Kidney glomerular epithelial cell (primary cell): ENCODE data around the gene CTNNA3.
A peak's percentile ranks its signal among the peaks of the same experiment; 100 is the strongest.

ENCODE experiments used
- DNase-seq: peaks from one replicate; lab custom pipeline; 2025; lab: John Stamatoyannopoulos, UW

CTNNA3 gene

DNA sequence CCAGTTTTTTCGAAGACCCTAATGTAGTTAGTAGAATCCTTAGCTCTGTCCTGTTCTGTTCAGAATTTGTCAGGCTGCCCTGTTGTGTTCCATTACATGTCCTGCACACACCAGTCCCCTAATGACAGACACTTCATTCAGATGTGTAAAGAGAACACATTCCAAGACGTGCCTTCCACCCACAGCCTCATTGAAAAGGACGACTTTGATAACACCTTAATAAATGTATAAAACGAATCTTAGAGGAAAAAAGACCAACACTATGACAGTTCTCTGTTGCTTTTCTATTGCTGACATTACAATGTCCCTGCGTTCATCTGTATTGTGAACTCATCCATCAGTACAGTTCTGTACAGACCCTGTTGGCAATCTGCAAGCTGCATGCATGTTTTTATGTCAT lies 766.6 kb downstream of the CTNNA3 start:
- no peak for DNase-seq

DNA sequence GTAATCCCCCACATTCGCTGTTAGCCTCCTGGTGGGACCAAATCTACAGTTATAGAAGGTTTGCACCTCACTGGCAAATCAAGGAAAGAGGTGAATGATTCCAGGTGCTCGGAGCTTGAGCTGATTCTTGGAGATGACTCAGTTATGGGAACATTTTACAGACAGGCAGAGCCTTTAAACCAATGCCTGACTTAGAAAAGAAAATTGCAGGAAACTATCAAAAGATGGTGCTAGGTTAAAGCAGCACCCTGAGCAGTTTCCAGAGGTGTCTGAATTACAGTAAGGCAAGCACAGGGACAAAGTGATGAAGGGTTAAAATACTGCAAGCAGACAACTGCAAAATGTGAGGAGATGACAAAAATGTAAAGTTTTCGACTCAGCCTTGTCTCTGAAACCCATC lies 767.2 kb downstream of the CTNNA3 start:
- DNase-seq, result no peak

DNA sequence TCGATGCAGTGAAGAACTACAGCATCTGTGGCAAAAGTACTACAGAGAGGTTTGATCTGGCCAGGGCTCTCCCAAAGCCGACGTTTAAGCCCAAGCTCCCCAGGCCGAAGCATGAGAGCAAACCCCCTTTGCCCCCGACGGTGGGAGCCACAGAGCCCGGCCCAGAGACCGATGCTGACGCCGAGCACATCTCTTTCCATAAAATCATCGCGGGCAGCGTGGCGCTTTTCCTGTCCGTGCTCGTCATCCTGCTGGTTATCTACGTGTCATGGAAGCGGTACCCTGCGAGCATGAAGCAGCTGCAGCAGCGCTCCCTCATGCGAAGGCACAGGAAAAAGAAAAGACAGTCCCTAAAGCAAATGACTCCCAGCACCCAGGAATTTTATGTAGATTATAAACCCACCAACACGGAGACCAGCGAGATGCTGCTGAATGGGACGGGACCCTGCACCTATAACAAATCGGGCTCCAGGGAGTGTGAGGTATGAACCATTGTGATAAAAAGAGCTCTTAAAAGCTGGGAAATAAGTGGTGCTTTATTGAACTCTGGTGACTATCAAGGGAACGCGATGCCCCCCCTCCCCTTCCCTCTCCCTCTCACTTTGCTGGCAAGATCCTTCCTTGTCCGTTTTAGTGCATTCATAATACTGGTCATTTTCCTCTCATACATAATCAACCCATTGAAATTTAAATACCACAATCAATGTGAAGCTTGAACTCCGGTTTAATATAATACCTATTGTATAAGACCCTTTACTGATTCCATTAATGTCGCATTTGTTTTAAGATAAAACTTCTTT lies 767.8 kb downstream of the CTNNA3 start:
- DNase-seq, result no peak

DNA sequence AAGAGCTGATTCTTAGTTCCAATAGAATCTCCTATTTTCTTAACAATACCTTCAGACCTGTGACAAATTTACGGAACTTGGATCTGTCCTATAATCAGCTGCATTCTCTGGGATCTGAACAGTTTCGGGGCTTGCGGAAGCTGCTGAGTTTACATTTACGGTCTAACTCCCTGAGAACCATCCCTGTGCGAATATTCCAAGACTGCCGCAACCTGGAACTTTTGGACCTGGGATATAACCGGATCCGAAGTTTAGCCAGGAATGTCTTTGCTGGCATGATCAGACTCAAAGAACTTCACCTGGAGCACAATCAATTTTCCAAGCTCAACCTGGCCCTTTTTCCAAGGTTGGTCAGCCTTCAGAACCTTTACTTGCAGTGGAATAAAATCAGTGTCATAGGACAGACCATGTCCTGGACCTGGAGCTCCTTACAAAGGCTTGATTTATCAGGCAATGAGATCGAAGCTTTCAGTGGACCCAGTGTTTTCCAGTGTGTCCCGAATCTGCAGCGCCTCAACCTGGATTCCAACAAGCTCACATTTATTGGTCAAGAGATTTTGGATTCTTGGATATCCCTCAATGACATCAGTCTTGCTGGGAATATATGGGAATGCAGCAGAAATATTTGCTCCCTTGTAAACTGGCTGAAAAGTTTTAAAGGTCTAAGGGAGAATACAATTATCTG lies 768.6 kb downstream of the CTNNA3 start:
- no peak for DNase-seq

DNA sequence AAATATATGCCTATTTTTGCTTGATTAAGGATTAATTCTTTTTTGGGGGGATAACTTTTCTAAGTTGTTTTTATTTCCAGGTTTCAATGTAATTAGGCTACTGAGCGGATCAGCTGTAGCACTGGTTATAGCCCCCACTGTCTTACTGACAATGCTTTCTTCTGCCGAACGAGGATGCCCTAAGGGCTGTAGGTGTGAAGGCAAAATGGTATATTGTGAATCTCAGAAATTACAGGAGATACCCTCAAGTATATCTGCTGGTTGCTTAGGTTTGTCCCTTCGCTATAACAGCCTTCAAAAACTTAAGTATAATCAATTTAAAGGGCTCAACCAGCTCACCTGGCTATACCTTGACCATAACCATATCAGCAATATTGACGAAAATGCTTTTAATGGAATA lies 769.2 kb downstream of the CTNNA3 start:
- DNase-seq, result no peak

DNA sequence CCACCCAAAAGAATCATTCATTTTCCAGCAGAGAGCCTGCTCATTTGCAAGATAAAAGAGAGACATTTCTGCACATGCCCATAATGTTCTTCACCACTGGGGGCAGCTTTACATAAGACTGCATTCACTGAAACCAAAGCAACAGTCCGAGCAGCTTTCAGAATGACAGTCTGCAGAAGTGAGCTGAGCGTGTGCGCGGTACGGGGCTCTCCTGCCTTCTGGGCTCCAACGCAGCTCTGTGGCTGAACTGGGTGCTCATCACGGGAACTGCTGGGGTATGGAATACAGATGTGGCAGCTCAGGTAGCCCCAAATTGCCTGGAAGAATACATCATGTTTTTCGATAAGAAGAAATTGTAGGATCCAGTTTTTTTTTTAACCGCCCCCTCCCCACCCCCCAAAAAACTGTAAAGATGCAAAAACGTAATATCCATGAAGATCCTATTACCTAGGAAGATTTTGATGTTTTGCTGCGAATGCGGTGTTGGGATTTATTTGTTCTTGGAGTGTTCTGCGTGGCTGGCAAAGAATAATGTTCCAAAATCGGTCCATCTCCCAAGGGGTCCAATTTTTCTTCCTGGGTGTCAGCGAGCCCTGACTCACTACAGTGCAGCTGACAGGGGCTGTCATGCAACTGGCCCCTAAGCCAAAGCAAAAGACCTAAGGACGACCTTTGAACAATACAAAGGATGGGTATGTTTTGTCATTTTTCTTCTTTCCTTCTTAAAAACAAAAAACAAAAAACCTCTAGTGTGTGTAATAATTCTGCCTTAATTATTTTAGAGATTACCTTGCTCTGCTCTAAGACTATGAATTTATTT lies 769.9 kb downstream of the CTNNA3 start, which contains the start of gene LRRTM3:
TSS of gene LRRTM3 (plus strand) at position 141 of the 820 bp plus-strand sequence.
- DNase-seq, result peak; percentile 72

DNA sequence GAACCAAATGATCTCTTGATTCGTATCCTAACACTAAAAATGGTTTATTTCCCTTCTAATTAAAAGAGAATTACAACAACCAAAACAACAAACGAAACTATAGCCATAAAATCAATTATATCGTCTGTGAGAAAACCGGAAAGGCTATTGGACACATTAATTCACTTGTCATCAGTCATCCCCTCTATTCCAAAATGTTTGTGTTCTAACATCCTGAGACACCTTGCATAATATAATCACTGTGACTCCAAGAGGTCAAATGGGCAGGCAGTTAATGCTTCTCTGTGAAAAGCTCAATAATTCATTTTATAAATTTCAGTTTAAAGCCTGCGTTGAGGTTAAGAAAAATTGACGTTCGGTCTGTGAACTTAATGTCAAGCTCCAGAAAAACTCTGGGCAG lies 770.6 kb downstream of the CTNNA3 start:
- no peak for DNase-seq

DNA sequence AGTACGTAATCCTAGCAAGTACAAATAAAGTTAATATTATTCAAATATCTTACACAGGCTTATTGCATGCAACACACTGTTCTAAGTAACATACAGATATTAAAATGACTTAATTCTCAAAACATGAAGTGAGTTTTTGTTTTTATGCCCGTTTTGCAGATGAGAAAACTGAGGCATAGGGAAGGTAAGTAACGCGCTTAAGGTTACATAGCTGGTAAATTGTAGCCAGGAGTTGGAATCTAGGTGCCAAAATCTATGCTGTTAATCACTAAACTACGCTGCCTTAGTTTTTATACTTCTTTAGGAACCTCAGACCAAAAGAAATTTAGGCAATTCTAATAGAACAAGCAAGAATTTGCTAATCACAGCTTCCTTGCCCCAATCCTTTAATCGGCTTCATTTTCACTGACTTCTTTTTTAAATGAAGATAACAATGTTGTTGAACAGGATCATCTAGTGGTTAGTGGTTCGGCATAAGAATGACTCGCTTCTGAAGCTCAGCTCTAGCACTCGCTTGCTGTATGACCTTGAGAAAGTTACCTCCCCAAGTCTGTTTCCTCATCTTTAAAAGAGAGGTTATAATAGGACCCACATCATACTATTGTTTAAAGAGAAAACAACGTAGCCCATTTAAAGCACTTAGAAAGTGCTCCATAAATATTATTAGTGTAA lies 771.2 kb downstream of the CTNNA3 start:
- no peak for DNase-seq

DNA sequence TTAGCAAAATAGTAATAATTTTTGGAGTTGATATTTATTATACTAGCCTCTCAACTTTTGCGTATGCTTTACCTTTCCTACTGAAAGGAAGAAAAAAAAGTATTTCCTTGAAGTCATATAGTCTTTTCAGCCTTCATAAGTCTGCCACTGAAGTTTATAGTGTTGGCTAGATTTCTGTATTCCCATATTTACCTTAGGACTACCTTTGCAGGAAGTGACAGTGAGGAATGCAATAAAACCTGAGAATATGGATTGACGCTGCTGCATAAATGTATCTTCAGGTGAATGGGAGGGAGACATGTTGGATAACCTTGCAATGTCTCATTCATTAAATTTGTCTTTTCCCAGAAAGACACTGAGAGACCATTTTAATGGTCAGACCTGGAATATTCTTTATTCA lies 776.7 kb downstream of the CTNNA3 start:
- no peak for DNase-seq

DNA sequence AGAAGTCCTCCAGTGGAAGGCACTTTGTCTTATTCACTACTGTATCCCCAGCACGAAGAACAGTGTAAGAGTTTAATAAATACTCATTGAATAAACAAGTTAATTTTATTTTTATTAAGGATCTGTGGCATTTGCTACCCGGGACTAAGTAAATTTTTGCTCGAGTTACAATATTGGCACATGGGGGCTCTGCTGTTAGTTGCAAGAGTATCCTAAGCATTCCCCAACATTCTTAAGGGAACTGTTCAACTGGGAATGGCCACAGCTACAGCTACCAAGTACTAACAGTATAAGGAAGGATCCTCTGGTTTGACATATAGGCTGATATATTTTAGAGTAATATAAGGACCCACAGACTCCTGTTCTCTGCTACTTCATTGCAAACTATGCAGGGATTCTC lies 778.9 kb downstream of the CTNNA3 start:
- no peak for DNase-seq

DNA sequence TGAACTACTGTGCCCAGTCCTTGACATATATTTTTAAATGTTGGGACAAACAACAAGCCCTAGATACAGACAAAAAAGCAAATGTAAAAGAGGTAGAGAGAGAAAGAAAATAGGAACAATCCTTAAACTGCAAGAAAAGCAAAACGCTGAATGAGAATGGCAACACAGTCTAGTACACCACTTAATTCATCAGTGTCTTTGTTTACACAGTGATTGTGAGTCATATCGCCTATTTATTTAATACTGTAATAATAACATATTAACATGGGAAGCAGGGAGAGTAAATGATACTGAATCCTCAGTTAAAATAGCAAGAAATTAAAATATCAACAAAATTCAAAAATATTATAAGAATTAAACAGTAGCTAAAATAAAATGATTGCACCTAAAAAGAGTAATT lies 780.0 kb downstream of the CTNNA3 start:
- DNase-seq, result no peak

DNA sequence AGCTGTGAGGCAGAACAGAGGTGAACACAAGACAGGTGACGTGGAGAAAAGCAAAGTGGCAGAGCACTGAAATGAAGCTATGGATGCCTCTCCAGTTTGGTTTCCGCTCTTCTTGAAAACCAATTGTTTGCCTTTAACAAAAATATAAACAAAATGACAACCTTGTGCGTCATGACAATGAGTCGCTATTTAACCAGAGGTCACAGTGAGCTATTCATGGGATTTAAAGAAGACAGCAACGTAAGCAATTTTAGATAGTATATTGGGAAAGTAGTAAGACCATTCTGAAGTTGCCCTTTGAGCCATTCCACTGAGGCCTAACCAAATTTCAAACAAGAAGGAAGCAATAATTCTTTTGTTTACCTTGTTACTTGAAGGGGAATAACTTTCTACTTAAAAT lies 785.3 kb downstream of the CTNNA3 start:
- DNase-seq, result no peak

DNA sequence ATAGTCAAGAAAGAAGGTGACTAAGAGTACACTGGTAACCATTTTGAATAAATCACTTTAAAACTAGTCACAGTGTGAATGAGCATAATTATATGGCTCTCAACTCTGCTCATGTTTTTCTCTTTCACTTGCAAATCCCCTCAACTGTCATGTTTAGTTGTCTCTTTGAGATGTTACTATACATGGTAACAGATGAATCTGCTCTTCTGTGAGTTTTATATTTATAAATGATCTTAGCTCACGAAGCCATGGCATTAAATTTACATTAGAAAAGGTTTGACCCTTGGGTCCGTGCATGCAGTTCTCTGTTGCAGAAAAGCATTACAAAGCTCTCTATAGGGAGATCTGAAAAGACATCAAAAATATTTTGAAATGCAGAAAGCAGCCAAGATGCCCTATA lies 803.1 kb downstream of the CTNNA3 start:
- no peak for DNase-seq

DNA sequence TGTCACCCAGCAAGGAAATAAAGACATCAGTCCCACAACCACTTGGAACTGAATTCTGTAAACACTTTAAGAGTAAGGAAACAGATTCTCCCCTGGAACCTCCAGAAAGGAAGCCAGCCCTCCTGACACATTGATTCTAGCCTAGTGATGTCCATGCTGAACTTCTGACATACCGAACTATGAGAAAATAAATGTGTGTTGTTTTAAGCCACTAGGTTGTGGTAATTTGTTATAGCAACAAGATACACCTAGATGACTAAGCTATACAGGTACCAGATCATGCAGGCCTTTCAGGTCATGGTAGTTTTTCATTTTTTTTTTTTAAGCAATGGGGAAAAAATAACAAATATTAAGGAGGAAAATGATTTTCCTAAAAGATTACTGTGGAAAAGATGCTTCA lies 807.8 kb downstream of the CTNNA3 start:
- DNase-seq, result no peak

DNA sequence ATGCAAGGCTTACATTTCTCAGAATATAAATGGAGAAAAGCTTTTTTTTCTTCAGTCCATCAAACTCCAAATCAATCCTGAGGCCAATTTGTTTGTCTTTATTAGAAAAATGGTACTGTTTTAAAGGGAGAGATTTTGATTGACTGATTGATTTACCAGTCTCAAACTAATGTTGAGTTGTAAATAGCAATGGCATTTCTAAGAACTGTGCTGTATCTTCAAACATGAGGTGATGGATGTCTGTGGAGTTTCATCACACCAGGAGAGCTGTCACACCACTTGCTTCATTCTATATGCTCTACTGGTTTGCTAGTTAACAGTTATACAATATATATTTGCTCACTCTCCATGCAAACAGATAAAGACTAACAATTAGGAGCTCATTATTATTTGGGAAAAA lies 809.1 kb downstream of the CTNNA3 start:
- no peak for DNase-seq

DNA sequence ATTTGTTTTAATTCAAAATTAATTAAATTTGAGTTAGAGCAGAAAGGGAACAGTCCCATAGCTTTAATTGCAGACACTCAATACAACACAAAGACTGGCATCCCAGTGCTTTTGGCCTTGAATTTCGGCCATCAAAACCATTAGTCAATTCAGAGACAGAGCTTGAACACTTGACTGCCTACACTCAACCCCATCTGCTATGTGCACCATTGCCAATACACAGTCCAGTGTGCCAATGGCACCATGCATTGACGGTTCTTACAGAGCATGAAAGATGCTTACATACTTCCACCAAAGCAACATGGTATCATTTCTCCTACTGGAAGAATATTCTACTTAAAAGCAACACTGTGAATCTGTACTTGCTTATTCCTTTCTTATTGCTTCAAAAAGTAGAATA lies 813.7 kb downstream of the CTNNA3 start:
- no peak for DNase-seq

DNA sequence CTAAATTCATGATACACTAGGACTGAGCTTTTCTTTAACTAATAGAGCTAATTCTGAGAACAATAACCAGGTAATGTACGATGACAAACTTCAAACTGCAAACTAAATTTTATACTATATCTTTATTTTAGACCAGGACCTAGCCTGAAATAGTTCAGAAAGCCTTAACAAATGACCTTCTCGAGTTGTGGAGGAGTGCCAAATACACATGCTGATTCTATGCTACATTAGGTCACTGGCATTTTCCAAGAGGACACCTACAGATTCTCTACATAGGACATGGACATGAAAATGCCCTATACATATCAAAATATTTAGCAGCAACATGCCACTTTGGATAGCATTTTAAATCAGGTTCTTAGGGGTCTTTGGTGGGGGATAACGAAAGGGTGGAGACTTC lies 814.2 kb downstream of the CTNNA3 start:
- DNase-seq, result no peak

DNA sequence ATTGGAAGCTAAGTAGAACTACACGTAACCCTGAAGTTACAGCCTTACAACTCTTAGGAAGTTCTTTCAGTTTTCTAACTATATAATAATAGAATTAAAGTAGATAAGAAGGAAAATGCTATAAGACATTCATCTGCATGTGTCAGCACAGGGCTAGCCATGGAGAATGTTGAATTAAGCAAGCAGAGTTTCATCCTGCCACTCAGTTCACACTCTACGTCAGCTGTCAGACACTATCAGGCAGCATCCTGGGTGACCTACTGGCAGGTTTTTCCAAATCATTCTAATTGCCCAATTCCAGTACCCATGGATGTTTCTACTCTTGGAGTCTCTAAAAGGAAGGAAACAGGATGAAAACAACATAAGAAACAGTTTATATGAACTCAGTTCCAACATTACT lies 815.2 kb downstream of the CTNNA3 start:
- DNase-seq, result no peak

DNA sequence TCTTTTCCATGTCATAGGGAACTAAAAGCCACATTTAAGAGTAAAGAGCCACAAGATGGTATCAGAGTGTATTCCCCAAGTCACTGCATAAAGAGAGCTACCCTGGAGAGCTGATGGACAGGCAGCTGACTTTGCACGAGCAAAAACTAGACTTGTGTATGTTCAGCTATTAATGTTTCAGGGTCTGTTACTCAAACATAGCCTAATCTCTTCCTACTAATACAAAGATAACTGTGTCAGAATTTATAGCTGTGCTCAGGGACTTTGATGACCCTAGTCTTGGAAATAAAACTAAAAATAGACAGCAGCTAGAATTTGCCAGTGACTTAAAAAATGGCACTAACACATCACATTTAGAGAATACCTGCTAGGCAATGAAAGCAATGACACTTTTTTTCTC lies 815.7 kb downstream of the CTNNA3 start:
- DNase-seq, result no peak

DNA sequence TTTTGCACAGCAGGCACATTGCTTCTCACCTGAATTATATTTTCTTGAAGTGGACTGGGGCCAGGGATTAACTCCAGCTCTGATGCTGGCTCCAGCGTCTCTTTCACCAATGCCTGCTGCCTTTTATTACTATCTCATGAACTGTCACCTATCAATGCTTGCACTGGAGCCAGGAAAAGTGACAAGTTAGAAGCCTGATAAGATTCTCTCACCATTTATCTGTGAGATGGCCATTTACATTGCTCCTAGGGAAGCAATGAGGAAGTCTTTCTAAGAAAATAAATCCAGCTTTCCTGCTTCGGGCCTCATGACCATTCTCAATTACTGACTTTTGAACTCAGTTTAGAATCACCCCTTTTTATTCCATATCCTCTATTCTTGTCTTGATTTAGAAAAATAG lies 818.6 kb downstream of the CTNNA3 start:
- no peak for DNase-seq

DNA sequence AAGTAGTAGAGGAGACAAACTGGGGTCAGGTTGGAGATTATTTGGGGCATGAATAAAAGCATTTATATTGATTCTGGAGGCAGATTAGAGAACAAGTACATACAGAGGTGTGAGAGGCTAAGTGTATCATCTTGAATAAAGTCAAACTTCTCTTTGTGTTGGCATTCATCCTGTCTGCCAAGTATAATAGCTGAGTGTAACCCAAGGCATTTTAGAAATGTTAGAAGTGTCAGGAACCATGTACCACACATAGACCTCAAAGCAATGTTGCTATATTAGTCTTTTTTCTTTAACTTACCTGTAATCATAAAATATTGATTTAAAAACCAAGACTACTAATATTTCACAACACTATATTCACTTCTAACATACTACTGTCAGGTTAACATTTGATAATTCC lies 826.4 kb downstream of the CTNNA3 start:
- DNase-seq, result no peak

DNA sequence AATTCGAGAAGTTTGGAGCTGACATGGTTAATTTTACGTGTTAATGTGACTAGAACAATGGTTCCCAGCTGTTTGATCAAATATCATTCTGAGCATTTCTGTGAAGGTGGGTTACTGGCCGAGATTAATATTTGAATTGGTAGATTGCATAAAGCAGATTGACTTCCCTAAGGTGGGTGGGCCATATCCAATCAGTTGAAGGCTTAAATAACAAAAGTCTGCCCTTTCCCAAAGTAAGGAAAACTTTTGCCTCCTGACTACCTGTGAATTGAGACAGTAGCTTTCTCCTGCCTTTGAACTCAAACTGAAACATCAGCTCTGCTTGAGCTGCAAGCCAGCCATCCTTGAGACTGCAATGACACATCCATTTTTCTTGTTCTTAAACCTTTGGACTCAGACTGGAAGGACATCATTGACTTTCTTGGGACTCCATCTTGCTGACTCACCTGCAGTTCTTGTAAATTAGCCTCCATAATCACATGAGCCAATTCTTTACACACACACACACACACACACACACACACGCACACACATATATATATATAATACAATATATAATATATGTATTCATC lies 833.2 kb downstream of the CTNNA3 start:
- no peak for DNase-seq
